Right ventricle myocardium superior (tissue), 1 donor: ENCODE results near the gene ABHD17C. TPM values are rescaled to one million over a fixed set of nuclear protein-coding genes. Genes with fewer than 3 reads are reported as not detected.
A peak's percentile ranks its signal among the peaks of the same experiment; 100 is the strongest.

Experiments used
- ATAC-seq: fragments of 200-7000 bp; cut with Tn5 transposase; one replicate; pipeline ENCODE4 v1.9.1; 2020; ENCODE audit warnings: mild to moderate bottlenecking; ENCODE audit not compliant: poor library complexity
- DNase-seq: peaks from one replicate; pipeline ENCODE4 v3.0.0-alpha.2; 2020
- intact Hi-C: fragments of 100-400 bp; cut with DNase I; formaldehyde crosslinking; loops from one replicate; pipeline ENCODE4 v1.11.2; 2022
- total RNA-seq: library from RNA; stranded (reverse); fragmentation: NEBNext Ultra II Directional; extraction: Animal tissue kit (Norgen Biotek cat#: 25700); gene quantifications from one replicate; pipeline ENCODE4 v1.2.1, GENCODE V29; 2021
- donor health status: DM: no; HTN: yes; CAD: no; lungs with severe emphysema.

Gene ABHD17C
- total RNA-seq, 1 donor from 2014 or later: 8.0 TPM

DNA sequence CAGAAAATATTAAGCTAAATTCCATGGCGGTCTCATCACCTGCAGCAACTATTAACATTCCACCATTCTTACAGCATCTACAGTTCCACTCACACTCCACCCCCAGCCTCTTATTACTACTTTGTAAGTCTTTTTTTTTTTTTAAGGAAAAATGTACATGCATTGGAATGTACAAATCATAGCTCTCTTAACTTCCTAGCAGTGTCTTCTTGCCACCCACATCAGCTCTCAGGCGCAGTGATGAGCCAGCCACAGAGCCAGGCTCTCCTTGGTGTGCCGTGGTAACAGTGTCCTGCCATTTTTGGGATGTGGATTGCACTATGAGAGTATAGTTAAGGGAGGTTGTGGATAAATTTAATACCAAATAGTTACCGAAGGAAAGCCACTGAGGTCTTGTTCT is 17.8 kb downstream of the ABHD17C start:
- intact Hi-C loops: no loop called here
- no peak for DNase-seq
- no peak for ATAC-seq

DNA sequence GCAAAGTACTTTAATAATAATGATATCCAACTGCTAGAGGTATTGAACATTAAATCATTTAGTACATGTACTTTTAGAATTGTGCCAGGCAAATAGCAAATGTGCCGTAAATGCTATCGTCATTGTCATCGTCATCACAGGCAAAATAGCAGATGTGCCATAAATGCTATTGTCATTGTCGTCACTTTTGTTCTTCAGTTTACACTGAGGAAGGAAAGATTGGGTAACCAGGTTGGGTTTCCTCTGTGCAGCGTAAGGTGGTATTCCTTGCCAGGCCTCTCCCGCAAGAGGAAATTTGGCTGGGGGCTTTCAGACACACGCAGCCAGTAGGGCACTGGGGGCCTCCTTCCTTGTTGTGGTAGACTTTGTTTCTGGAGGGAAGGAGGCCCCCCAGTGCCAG is 26.4 kb downstream of the ABHD17C start:
- intact Hi-C loops: no loop called here
- ATAC-seq: no peak
- no peak for DNase-seq

DNA sequence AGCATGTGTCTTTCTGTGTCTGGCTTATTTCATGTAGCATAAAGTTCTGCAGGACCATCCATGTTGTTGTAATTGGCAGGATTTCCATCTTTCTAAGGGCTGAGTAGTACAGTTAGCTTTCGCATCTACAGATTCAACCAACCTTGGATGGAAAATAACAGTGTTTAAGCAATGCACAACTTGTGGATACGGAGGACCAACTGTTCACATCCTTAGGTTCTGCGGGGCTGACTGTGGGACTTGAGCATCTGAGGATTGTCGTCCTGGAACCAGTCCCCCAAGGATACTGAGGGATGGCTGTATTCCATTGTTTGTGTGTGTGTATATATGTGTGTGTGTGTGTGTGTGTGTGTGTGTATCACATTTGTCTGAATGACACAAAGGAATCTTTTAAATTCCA is 27.7 kb downstream of the ABHD17C start:
- no peak for ATAC-seq
- DNase-seq: no peak
- intact Hi-C loops: no loop called here

GRCh38 chr15:80727196-80727595 is 32.1 kb downstream of the ABHD17C start:
- no peak for DNase-seq
- peak; percentile 41 for ATAC-seq
- intact Hi-C loops: no loop called here

DNA sequence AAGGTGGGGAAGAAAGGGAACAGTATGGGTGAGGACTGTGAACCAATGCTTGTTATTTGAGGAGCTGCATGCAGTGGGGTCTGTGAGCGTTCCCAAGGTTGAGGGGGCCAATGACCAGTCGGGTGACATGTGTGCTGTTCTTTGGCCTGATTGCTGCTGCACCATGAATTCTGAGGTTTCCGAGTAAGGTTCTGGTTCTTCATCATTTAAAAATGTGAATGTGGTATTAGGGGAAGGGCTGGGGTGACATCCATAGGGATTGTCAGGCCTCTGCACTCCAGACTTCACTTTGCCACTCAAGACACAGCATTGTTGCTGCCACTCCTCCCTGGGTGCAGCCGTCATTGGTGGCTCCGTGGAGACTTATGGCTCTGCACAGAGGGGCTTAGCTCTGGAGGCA is 32.5 kb downstream of the ABHD17C start:
- intact Hi-C loops: no loop called here
- ATAC-seq (no peak), DNase-seq (no peak)

GRCh38 chr15:80730387-80730786 is 35.3 kb downstream of the ABHD17C start:
- no peak for DNase-seq
- ATAC-seq: no peak
- intact Hi-C loops: no loop called here

DNA sequence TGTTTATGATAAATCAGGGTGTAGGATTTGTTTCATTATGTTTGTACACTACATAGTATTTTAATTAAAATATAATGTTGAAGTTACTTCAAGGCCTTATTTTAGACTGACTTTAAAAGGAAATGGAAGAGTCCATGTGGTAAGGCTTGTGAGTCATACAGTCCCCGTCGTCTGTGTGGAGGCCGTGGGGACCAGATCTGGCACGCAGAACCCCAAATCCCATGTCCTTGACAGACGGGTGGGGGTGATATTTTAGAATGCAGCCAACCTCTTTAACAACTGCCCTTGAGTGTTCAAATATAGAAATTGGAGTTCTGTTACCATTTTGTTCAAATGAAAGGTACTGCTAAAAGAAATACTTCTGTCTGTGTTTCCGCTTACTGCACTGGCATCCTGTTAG is 35.8 kb downstream of the ABHD17C start:
- intact Hi-C loops: no loop called here
- no peak for DNase-seq
- ATAC-seq: peak; percentile 36

DNA sequence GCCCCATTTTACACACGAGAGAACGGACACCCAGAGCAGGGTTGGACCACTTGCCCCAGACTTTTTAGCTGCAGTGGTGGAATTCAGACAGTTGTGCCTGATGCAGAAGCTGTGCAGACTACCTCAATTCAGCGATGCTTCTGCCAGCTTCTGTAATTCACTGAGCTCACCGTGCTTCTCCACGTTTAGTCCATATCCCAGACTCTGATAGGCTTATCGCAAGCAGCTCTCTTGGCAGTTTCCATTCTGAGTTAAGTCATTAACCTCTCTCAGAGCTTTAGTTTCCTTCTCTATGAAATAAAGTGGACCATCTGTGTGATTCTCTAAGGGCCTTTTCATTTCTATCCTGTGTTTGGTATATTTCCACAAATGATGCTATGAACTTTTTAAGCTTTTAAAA is 37.1 kb downstream of the ABHD17C start:
- intact Hi-C loops: no loop called here
- ATAC-seq: peak; percentile 31
- no peak for DNase-seq

DNA sequence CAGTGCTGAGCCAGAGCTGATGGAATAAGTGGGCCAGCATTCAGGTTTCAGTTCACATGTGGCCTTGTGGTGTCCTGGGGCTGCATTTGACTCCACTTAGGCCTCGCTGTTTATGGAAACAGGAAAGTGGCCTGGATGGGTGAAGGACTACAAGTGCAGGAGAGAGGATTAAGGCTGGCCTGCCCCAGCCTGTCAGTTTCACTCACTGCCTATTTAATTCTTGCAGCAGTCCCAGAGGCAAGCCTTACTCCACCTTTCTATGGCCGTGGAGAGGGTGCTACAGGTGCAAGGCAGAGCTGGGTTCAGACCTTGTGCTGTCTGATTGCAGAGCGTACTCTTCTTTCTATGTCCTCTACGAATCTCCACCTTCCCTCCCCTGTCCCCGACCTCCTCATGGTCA is 37.7 kb downstream of the ABHD17C start:
- intact Hi-C loops: no loop called here
- ATAC-seq: peak; percentile 43
- no peak for DNase-seq

DNA sequence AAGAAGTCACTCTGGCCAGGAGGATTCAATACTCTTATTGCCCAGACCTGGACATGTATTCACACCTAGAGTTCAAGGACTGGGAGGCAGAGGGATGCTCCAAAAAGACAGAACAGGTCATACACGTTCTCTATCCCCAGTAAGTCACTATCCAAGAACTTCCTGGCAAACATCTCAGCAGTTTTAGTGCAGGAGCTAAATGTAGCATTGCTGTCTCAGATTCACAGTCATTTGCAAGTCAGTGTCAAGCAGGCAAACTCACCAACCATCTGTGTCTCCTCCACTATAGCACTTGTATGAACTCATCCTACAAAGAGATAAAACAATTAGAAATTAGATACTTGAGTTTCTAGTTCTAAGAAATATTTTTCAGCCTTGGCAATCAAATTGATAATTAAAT is 38.4 kb downstream of the ABHD17C start:
- no peak for DNase-seq
- no peak for ATAC-seq
- intact Hi-C loops: no loop called here

DNA sequence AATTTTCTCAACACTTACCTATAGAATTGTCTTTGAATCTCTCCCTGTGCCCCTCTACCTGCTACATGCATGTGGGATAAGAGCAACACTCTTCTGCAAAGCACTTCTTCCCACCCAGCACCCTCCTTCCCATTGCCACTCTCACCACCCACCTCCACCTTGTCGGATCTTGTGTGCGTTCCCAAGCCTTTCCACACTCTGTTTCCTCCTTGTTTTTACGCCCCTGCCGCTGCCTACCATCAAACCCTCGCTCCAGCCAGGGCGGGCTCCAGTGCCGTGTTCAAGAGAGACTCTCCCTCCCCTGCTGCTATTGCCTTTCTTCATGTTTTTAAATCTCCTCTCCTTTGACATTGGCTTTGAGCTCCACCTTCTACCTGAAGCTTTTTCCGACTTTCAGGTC is 40.2 kb downstream of the ABHD17C start:
- no peak for ATAC-seq
- intact Hi-C loops: no loop called here
- DNase-seq: no peak

- intact Hi-C loops: no loop called here
Observed at GRCh38 chr15:80736560-80736959, 41.5 kb downstream of the ABHD17C start.

GRCh38 chr15:80739919-80740318 is 44.8 kb downstream of the ABHD17C start:
- DNase-seq (no peak), ATAC-seq (no peak)
- intact Hi-C loops: no loop called here

More at GRCh38 chr15:80736560-80736959, 41.5 kb downstream of the ABHD17C start:
- no peak for ATAC-seq
- DNase-seq: no peak

- intact Hi-C loops: no loop called here
- no peak for ATAC-seq
- no peak for DNase-seq
Observed at GRCh38 chr15:80742081-80742480, 47.0 kb downstream of the ABHD17C start.

DNA sequence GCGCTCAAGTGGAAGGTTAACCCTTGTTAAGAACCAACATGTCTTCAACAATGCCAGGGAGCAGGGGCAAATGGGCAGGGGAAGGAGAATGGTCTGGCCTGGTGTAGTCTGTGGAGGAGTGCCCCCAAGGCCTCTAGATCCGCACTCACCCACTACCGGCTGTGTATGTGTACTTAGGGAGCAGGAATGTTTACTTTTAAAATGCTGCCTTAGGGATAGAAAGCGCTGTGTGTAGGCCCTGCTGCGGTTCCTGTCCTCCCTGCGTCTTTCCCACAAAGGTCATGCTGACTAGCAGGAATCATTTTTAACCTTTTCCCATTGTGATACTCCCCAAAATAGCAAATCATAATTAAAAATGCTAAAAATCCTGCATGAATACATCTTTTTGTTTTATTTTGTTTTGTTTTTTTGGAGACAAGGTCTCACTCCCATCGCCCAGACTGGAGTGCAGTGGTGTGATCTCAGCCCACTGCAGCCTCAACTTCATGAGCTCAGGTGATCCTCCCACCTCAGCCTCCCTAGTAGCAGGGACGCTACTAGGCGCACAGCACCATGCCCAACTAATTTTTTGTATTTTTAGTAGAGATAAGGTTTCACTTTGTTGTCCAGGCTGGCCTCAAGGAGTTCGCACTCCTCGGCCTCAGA is 48.2 kb downstream of the ABHD17C start:
- DNase-seq (no peak), ATAC-seq (no peak)
- intact Hi-C loops: no loop called here

DNA sequence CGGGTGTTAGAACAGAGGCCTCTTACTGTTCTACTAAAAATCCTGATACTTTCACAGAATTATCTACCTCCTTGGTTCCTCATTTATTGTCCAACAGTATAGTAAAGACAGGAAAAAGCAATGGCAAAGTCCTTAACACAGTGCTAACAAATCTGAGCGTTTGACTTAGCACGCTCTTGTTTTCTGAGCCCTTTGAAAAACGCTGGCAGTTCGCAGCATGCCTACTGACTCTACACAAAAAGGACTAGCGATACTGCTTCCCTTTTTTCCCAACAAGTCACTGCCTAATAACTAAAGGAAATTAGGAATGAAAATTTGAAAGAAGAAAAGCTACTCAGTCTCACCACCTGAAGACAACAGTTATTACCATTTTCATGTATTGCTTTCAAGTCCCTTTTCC is 49.3 kb downstream of the ABHD17C start:
- no peak for DNase-seq
- intact Hi-C loops: no loop called here
- no peak for ATAC-seq

GRCh38 chr15:80744826-80745225 is 49.7 kb downstream of the ABHD17C start:
- ATAC-seq (no peak), DNase-seq (no peak)
- intact Hi-C loops: no loop called here

DNA sequence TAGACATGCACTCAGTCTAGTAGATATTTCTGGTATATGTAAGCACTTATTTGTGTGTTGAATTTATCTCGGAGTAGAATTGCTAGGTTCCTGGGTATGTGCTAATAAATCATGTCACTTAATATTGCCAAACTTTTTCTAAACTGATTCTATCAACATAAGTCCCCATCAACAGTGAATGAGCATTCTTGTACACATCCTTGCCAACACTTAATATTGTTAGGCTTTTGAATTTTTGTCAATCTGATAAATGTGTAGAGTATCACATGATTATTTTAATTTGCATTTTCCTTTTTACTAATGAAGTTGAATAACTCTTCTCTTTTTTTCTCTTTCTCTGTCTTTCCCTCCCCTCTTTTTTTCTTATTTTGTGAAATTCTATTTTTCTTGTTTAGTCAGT is 50.8 kb downstream of the ABHD17C start:
- DNase-seq: no peak
- no peak for ATAC-seq
- intact Hi-C loops: no loop called here

DNA sequence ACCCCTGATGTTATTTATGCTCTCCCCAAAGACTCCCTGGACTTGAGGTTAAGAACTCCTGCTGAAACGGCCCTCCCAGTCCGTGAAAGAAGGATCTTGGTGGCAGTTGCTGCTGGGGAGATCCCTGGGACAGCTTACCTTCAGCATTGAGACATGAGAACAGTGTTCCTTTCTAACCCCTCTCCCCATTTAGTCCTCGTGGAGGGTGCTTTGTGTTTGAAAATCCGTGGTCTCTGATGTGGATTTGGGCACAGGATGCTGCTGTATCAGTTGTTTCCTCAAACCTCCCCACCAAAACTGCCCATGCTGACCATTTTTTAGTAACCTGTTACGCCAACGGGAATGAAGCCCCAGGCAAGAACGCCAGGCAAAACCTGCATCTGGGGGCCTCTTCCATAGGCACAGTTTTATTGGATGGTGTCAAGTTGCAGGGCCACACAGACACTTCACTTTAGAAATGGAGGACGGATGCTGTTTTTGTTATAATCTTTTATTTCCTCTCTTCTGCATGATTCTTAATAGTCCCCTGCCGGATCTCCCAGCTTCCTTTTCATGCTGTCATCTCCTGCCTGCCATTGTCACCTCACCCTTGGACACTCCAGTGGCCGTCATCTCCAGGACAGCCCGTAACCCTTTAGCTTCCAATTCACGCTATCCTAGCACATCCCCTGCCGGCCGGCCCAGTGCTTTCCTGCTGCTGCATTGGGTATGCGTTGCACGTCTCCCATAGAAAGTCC is 52.4 kb downstream of the ABHD17C start:
- intact Hi-C loops: no loop called here
- ATAC-seq (no peak), DNase-seq (no peak)

GRCh38 chr15:80749589-80749988 is 54.5 kb downstream of the ABHD17C start:
- ATAC-seq: no peak
- DNase-seq: no peak
- intact Hi-C loops: no loop called here

GRCh38 chr15:80750575-80750974 is 55.5 kb downstream of the ABHD17C start:
- intact Hi-C loops: no loop called here
- ATAC-seq (no peak), DNase-seq (no peak)
